Mucosa of rectum (tissue), 2 donors: ENCODE data around the gene STK32B.
"Not testable (repeated sequence)": the region's sequence is repeated elsewhere in the genome, so short reads cannot be mapped to it uniquely, and the experiment has no call there.

ENCODE experiments used
- H3K27ac ChIP-seq, 2 donors: one replicate each; pipeline ENCODE4 v1.7.0; 2013; ENCODE audit warnings: inconsistent platforms in 2 of 2, low read depth in 2 of 2, low read length in 2 of 2
- H3K27me3 ChIP-seq, 2 donors: one replicate each; pipeline ENCODE4 v1.7.0; 2013; ENCODE audit warnings: low read length in 2 of 2; ENCODE audit not compliant: control insufficient read depth in 2 of 2, insufficient read depth in 2 of 2
- H3K36me3 ChIP-seq, 2 donors: one replicate each; pipeline ENCODE4 v1.7.0; 2013; ENCODE audit warnings: low read length in 2 of 2; ENCODE audit not compliant: control insufficient read depth in 2 of 2, insufficient read depth in 2 of 2
- H3K4me1 ChIP-seq, 2 donors: one replicate each; pipeline ENCODE4 v1.7.0; 2013; ENCODE audit warnings: low read length in 2 of 2, mild to moderate bottlenecking in 1 of 2; ENCODE audit not compliant: control insufficient read depth in 2 of 2, insufficient read depth in 2 of 2
- H3K4me3 ChIP-seq, 2 donors: one replicate each; pipeline ENCODE4 v1.7.0; 2013; ENCODE audit warnings: low read length in 2 of 2
- H3K9ac ChIP-seq, 2 donors: one replicate each; pipeline ENCODE4 v1.7.0; 2013; ENCODE audit warnings: low read length in 2 of 2, low read depth in 1 of 2, mild to moderate bottlenecking in 1 of 2
- H3K9me3 ChIP-seq, 2 donors: one replicate each; pipeline ENCODE4 v1.7.0; 2013; ENCODE audit warnings: low read length in 2 of 2; ENCODE audit not compliant: control insufficient read depth in 2 of 2
- donor health status: healthy.
- donor health status: Normal muscosa, but diverticular disease.

STK32B gene

DNA sequence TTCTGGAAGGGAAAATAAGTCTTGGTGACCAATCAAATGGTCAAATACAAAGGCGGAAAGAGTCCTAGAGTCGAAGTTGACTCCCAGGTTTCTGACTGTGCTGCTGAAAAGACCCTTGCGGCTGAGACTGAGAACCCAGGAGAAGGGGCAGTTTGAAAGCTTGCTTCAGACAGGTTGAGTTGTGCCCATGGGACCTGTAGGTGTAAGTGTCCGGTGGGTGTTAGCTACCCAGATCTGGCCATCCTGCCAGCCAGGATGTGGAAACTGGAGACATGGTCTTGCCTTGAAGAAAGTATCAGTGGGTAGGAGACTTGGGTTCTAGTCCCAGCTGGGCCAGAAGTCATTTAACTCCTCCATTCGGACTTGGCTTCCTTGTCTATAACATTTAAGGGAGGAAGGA is 381.9 kb downstream of the STK32B start:
- H3K27me3 ChIP-seq, result no peaks in the 10 kb centered on the region
- H3K27ac ChIP-seq, result no peak overlapping the region
- no peaks in the 10 kb centered on the region for H3K4me1 ChIP-seq
- H3K4me3 ChIP-seq, result no peak overlapping the region
- no peaks in the 10 kb centered on the region for H3K9me3 ChIP-seq
- H3K36me3 ChIP-seq, result no peaks in the 10 kb centered on the region
- H3K9ac ChIP-seq, result no peak overlapping the region

DNA sequence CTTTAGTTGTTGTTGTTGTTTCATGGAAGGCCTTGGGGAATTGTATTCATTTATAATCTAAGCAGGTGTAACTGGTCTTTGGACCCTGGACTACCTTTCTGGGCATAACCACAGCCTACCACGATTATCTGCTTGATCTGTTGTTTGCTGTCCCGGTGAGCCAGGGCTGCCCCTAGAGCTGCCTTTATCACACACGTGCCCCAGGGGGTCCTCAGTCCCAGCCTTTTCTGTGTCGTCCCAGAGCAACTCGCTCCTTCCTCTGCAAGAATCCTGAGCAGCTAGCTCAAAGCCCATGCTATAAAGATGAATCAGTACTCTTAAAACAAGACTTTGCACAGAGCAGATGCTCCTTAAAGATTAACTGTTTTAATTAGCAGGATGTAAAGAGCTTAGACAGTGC is 383.9 kb downstream of the STK32B start:
- Histone ChIP-seq H3K9me3 (no peaks in the 10 kb centered on the region), H3K27me3 (no peaks in the 10 kb centered on the region), H3K9ac (no peak overlapping the region), H3K4me1 (no peaks in the 10 kb centered on the region), H3K27ac (no peak overlapping the region), H3K36me3 (no peaks in the 10 kb centered on the region), H3K4me3 (no peak overlapping the region)

DNA sequence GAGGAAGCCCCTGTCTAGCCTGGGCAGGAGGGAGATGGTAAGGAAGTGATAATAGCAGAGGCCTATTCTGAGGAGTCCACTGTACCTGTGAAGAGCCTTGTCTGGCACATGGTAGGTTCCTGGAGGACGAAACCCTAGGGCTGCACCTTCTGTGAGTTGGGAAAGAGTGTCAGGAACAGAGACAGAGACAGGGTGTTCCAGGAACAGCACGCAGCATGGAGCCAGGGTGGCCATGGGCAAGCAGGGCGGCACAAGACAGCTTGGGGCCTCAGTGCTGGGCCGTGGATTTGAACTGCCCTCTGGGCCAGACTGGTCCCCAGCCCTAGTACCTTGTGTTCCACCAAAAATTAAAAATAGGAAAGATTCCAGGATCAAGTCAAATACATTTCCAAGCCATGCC is 384.5 kb downstream of the STK32B start:
- Histone ChIP-seq H3K4me3 (no peak overlapping the region), H3K36me3 (no peaks in the 10 kb centered on the region), H3K27ac (no peak overlapping the region), H3K4me1 (no peaks in the 10 kb centered on the region), H3K27me3 (no peaks in the 10 kb centered on the region), H3K9ac (no peak overlapping the region), H3K9me3 (no peaks in the 10 kb centered on the region)

DNA sequence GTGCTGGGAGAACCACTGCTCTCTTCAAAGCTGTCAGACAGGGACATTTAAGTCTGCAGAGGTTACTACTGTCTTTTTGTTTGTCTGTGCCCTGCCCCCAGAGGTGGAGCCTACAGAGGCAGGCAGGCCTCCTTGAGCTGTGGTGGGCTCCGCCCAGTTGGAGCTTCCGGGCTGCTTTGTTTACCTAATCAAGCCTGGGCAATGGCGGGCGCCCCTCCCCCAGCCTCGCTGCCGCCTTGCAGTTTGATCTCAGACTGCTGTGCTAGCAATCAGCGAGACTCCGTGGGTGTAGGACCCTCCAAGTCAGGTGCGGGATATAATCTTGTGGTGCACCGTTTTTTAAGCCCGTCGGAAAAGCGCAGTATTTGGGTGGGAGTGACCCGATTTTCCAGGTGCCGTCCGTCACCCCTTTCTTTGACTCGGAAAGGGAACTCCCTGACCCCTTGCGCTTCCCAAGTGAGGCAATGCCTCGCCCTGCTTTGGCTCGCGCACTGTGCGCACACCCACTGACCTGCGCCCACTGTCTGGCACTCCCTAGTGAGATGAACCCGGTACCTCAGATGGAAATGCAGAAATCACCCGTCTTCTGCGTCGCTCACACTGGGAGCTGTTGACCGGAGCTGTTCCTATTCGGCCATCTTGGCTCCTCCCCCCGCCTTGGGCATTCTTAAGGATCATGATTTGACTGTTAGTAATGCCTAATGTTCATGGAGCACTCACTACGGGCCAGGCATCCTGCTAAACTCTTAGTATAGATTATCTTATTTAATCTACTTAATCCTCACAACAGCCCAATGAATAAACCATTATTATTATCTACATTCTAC is 392.9 kb downstream of the STK32B start:
- H3K9me3 ChIP-seq, H3K27ac ChIP-seq, H3K9ac ChIP-seq, H3K27me3 ChIP-seq, H3K36me3 ChIP-seq, H3K4me1 ChIP-seq, H3K4me3 ChIP-seq: not testable (repeated sequence)

DNA sequence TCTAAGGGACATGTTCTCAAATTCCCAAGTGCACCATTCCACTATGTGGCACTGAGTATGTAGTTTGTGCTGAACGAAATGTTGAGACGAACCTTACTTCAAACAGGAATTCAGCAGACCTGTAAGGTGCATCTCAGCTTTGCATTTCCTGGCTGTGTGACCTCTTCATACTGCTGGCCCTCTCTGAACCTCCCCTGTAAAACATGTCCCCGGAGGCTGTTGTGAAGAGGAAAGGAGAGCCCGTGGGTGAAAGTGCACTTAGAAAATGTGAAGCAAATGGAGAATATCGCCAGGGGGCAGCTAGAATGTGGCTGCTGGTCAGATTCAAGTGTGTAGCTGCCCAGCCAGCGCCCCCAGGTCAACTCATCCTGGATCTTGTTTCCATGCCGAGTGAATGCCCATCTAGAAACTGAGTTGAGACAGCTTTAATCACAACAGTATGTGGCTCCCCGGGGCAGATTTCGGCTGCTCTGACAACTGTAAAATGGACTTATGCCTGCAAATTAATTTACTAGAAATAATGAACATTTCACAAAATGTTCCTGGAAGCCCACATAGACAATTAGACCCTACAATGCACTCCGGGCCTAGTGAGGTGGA is 393.7 kb downstream of the STK32B start:
- Histone ChIP-seq H3K9me3 (no peaks in the 10 kb centered on the region), H3K4me1 (no peaks in the 10 kb centered on the region), H3K9ac (no peak overlapping the region), H3K27ac (no peak overlapping the region), H3K36me3 (no peaks in the 10 kb centered on the region), H3K4me3 (no peak overlapping the region), H3K27me3 (no peaks in the 10 kb centered on the region)

DNA sequence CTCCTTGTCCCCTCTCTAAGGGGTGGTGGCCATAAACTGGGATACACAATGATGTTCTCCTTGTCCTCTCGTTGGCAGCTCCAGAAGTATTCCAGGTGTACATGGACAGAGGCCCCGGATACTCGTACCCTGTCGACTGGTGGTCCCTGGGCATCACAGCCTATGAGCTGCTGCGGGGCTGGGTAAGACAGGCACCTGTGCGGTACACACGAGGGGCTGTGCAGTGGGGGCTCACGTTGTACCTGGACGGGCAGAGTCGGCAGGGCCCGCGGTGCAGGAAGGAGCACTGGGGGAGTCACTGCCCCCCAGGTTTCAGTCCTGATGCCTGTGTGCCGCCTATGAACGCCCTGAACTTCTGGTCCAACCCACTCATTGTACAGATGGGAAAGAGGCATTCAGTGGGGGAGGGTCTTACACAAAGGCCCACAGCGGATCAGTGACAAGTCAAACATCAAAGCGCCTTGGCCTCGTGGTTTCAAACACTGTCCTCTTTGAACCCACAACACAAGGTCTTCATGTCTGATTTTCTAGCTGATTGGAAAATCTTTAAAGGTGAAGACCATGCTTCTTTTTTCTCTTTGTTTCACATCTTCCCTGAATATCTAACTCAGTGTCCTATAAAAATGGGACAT is 395.4 kb downstream of the STK32B start:
- H3K9ac ChIP-seq, result no peak overlapping the region
- H3K4me3 ChIP-seq, result no peak overlapping the region
- no peaks in the 10 kb centered on the region for H3K9me3 ChIP-seq
- no peak overlapping the region for H3K27ac ChIP-seq
- no peaks in the 10 kb centered on the region for H3K36me3 ChIP-seq
- H3K4me1 ChIP-seq, result no peaks in the 10 kb centered on the region
- no peaks in the 10 kb centered on the region for H3K27me3 ChIP-seq

DNA sequence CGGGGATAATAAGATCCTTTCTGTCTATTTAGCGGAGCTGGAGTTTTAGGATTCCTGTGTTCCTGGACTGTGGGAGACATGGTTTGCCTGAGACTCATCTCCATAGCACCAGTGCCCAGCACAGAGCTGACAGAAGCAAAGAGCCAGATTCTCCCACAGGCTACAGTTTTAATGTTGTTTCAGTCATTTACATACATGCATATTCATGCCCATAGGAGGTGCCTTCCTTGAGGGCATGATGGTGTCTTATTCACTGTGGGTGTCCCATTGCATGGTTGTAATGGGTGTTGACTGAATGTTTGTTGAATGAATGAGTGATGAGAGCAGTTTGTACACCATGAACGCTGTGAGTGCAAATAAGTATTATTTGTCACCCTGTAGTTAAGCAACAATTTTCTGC is 396.5 kb downstream of the STK32B start:
- H3K36me3 ChIP-seq, result no peaks in the 10 kb centered on the region
- no peak overlapping the region for H3K4me3 ChIP-seq
- H3K27ac ChIP-seq, result no peak overlapping the region
- no peaks in the 10 kb centered on the region for H3K9me3 ChIP-seq
- no peak overlapping the region for H3K9ac ChIP-seq
- H3K27me3 ChIP-seq, result no peaks in the 10 kb centered on the region
- H3K4me1 ChIP-seq, result no peaks in the 10 kb centered on the region

DNA sequence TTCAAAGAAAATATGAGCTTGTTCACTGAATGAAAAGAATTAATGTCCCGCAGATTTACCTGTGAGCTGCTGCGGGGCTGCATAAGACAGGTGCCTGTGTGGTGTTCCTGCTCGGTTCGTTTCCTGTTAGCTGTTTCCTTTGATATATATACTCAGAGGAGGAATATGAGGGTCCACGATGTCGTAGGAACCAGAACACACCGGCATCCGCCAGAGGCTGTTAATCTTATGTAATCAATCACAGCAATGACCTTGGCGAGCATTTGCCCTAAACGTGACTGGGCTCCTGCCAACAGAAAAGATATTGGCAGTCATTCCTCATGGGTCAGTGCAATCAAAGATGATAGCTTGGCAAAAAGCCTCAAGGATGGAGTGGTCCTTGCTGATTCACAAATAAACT is 396.9 kb downstream of the STK32B start:
- no peak overlapping the region for H3K27ac ChIP-seq
- H3K36me3 ChIP-seq, result no peaks in the 10 kb centered on the region
- no peaks in the 10 kb centered on the region for H3K27me3 ChIP-seq
- H3K9me3 ChIP-seq, result no peaks in the 10 kb centered on the region
- no peak overlapping the region for H3K4me3 ChIP-seq
- no peak overlapping the region for H3K9ac ChIP-seq
- no peaks in the 10 kb centered on the region for H3K4me1 ChIP-seq

DNA sequence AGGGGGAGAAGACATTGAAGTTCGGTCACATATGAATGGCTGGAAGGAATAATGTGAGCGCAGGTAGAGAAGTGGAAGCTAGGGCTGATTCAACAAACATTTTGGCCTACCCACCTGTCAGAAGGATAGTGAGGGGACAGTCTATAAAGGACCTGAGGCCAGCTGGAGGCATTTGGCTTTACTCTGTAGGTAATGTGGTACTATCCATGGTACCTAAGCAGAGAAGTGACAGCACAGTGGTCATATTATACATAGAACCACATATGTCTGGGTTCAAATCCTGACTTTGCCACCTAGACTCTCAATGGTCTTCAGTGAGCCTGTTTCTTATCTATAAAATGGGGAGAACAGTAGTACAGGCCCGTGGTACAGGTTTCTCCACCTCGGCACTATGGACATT is 400.0 kb downstream of the STK32B start:
- Histone ChIP-seq H3K9ac (no peak overlapping the region), H3K4me3 (no peak overlapping the region), H3K27ac (no peak overlapping the region), H3K36me3 (no peaks in the 10 kb centered on the region), H3K27me3 (no peaks in the 10 kb centered on the region), H3K9me3 (no peaks in the 10 kb centered on the region), H3K4me1 (no peaks in the 10 kb centered on the region)

DNA sequence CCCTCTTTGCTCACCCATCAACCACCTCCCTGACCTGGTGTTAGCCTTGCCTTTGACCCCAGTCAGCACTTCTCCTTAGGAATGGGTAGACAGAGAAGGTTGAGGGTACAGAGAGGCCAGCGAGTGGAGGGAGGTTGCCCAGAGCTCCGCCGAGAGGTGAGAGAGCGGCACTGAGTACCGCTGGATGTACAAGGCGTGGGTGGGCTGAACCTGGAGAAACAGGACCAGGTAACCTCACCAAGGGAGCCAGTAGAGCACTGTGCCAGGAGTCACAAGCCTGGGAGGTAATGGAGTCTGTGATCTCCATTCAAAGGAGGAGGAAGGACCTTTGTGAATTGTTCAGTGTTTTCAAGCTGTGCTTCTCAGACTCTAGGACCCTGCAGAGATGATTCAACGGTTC is 400.9 kb downstream of the STK32B start:
- Histone ChIP-seq H3K4me3 (no peak overlapping the region), H3K9ac (no peak overlapping the region), H3K36me3 (no peaks in the 10 kb centered on the region), H3K27me3 (no peaks in the 10 kb centered on the region), H3K9me3 (no peaks in the 10 kb centered on the region), H3K27ac (no peak overlapping the region), H3K4me1 (no peaks in the 10 kb centered on the region)
